ENCODE results near the gene CCDC24. TPM values are rescaled to one million over a fixed set of nuclear protein-coding genes. Genes with fewer than 3 reads are reported as not detected.

CCDC24 gene
- total and polyA plus RNA-seq, 10 donors = 3.3 to 25.9 (median 5.6) TPM

GRCh38 chr1:43949678-43950077 lies 41.7 kb upstream of the CCDC24 start:
- H3K9me3 ChIP-seq = no peaks in the 10 kb centered on the region
- H3K4me3 ChIP-seq = no peak overlapping the region
- no peak for DNase-seq
- WGBS, 5 donors = 71 to 97% (median 90%) methylated on average over 4 to 13 of the region's 13 CpGs
- intact Hi-C loops (cut with DNase I; ENCODE audit: low total_unique reads) = no loop called here
- no peaks in the 10 kb centered on the region for H3K27me3 ChIP-seq (replicated peaks in 1 of 7)
- H3K27ac ChIP-seq = no peak overlapping the region
- no peak for TF ChIP-seq CTCF (IDR thresholded peaks at IDR 0.05 in 8 of 11, conservative IDR thresholded peaks at IDR 0.05 in 3 of 11)
- TF ChIP-seq POLR2A (IDR thresholded peaks at IDR 0.05) = no peak
- TF ChIP-seq POLR2AphosphoS5 (IDR thresholded peaks at IDR 0.05) = no peak
- H3K4me1 ChIP-seq = peaks cover 20 to 45% (median 36%) of the 10 kb centered on the region in 6 donors
- H3K36me3 ChIP-seq = peaks cover 0 to 32% (median 9%) of the 10 kb centered on the region in 6 donors

GRCh38 chr1:43951021-43951985 lies 40.1 kb upstream of the CCDC24 start:
- H3K36me3 ChIP-seq = peaks cover 0 to 39% (median 12%) of the 10 kb centered on the region in 6 donors
- no peak for TF ChIP-seq CTCF (IDR thresholded peaks at IDR 0.05 in 8 of 11, conservative IDR thresholded peaks at IDR 0.05 in 3 of 11)
- TF ChIP-seq POLR2A (IDR thresholded peaks at IDR 0.05) = no peak
- no peak for TF ChIP-seq POLR2AphosphoS5 (IDR thresholded peaks at IDR 0.05)
- no peak overlapping the region for H3K4me3 ChIP-seq
- 89 to 93% (median 91%) methylated on average over 4 of the region's 4 CpGs for WGBS, 5 donors
- intact Hi-C loops (cut with DNase I; ENCODE audit: low total_unique reads) = no loop called here
- no peaks in the 10 kb centered on the region for H3K9me3 ChIP-seq
- no peaks in the 10 kb centered on the region for H3K27me3 ChIP-seq (replicated peaks in 1 of 7)
- DNase-seq = no peak
- no peak overlapping the region for H3K27ac ChIP-seq
- peaks cover 14 to 28% (median 20%) of the 10 kb centered on the region in 6 donors for H3K4me1 ChIP-seq

- Histone ChIP-seq H3K4me1 (peaks cover 6 to 18% (median 10%) of the 10 kb centered on the region in 6 donors), H3K36me3 (peaks cover 0 to 55% (median 25%) of the 10 kb centered on the region in 6 donors), H3K27ac (no peak overlapping the region), H3K9me3 (no peaks in the 10 kb centered on the region), H3K27me3 (replicated peaks in 1 of 7) (no peaks in the 10 kb centered on the region), H3K4me3 (no peak overlapping the region)
- TF ChIP-seq POLR2A (IDR thresholded peaks at IDR 0.05) = no peak
- no peak for TF ChIP-seq POLR2AphosphoS5 (IDR thresholded peaks at IDR 0.05)
- TF ChIP-seq CTCF (IDR thresholded peaks at IDR 0.05 in 8 of 11, conservative IDR thresholded peaks at IDR 0.05 in 3 of 11) = no peak
- no peak for DNase-seq
- intact Hi-C loops (cut with DNase I; ENCODE audit: low total_unique reads) = no loop called here
- WGBS, 5 donors = 79 to 86% (median 84%) methylated on average over 6 to 8 of the region's 8 CpGs
Observed at GRCh38 chr1:43952731-43953346, 38.6 kb upstream of the CCDC24 start.

GRCh38 chr1:43953361-43953760 lies 38.0 kb upstream of the CCDC24 start:
- H3K4me1 ChIP-seq = peaks cover under 1 to 13% (median 5%) of the 10 kb centered on the region in 6 donors
- no peak overlapping the region for H3K4me3 ChIP-seq
- 79 to 89% (median 83%) methylated on average over 3 of the region's 3 CpGs for WGBS, 5 donors
- no peaks in the 10 kb centered on the region for H3K9me3 ChIP-seq
- no peaks in the 10 kb centered on the region for H3K27me3 ChIP-seq (replicated peaks in 1 of 7)
- intact Hi-C loops (cut with DNase I; ENCODE audit: low total_unique reads) = no loop called here
- no peak for TF ChIP-seq CTCF (IDR thresholded peaks at IDR 0.05 in 8 of 11, conservative IDR thresholded peaks at IDR 0.05 in 3 of 11)
- no peak for TF ChIP-seq POLR2AphosphoS5 (IDR thresholded peaks at IDR 0.05)
- TF ChIP-seq POLR2A (IDR thresholded peaks at IDR 0.05) = no peak
- peaks cover 0 to 60% (median 31%) of the 10 kb centered on the region in 6 donors for H3K36me3 ChIP-seq
- no peak for DNase-seq
- no peak overlapping the region for H3K27ac ChIP-seq
